T follicular helper cell (primary cell): Measurements from ENCODE around the gene TGFBR2.

ENCODE experiments used
- DNase-seq: peaks from one replicate; pipeline ENCODE4 v3.0.0-alpha.2; 2020; ENCODE audit warnings: low read depth

The TGFBR2 gene

GRCh38 chr3:30602946-30603345 lies 3.5 kb upstream of the TGFBR2 start:
- DNase-seq: no peak

GRCh38 chr3:30604093-30604492 lies 2.3 kb upstream of the TGFBR2 start:
- no peak for DNase-seq

GRCh38 chr3:30604558-30604957 lies 1.8 kb upstream of the TGFBR2 start:
- no peak for DNase-seq

GRCh38 chr3:30605005-30605404 lies 1.4 kb upstream of the TGFBR2 start:
- DNase-seq: no peak

GRCh38 chr3:30605706-30606300 lies 598 bp upstream of the TGFBR2 start:
- DNase-seq: no peak

- peak; percentile 37 for DNase-seq
These were observed 832 bp downstream of the TGFBR2 start for GRCh38 chr3:30607032-30607833.

- no peak for DNase-seq
These were observed 2.2 kb downstream of the TGFBR2 start for GRCh38 chr3:30608598-30608947.

- no peak for DNase-seq
These were observed 3.7 kb downstream of the TGFBR2 start for GRCh38 chr3:30609930-30610701.

- no peak for DNase-seq
These were observed 4.4 kb downstream of the TGFBR2 start for GRCh38 chr3:30610702-30611368.

- no peak for DNase-seq
These were observed 5.4 kb downstream of the TGFBR2 start for GRCh38 chr3:30611613-30612436.

- no peak for DNase-seq
These were observed 6.2 kb downstream of the TGFBR2 start for GRCh38 chr3:30612437-30613132.

GRCh38 chr3:30613133-30613825 lies 6.9 kb downstream of the TGFBR2 start:
- DNase-seq: no peak

GRCh38 chr3:30614373-30614772 lies 8.0 kb downstream of the TGFBR2 start:
- DNase-seq: no peak

- no peak for DNase-seq
These were observed 8.5 kb downstream of the TGFBR2 start for GRCh38 chr3:30614943-30615342.

- DNase-seq: no peak
These were observed 9.4 kb downstream of the TGFBR2 start for GRCh38 chr3:30615615-30616346.

GRCh38 chr3:30616347-30617027 lies 10.1 kb downstream of the TGFBR2 start:
- no peak for DNase-seq

GRCh38 chr3:30617069-30617468 lies 10.7 kb downstream of the TGFBR2 start:
- DNase-seq: no peak

- no peak for DNase-seq
These were observed 11.3 kb downstream of the TGFBR2 start for GRCh38 chr3:30617653-30618052.

- DNase-seq: no peak
These were observed 12.1 kb downstream of the TGFBR2 start for GRCh38 chr3:30618526-30618925.
